ENCODE data around the gene SMC1B. TPM values are rescaled to one million over a fixed set of nuclear protein-coding genes. Genes with fewer than 3 reads are reported as not detected.
A peak's percentile ranks its signal among the peaks of the same experiment; 100 is the strongest.
"Not testable (repeated sequence)": the region's sequence is repeated elsewhere in the genome, so short reads cannot be mapped to it uniquely, and the experiment has no call there.

SMC1B gene
- total and polyA plus RNA-seq, 7 donors, result not detected

DNA sequence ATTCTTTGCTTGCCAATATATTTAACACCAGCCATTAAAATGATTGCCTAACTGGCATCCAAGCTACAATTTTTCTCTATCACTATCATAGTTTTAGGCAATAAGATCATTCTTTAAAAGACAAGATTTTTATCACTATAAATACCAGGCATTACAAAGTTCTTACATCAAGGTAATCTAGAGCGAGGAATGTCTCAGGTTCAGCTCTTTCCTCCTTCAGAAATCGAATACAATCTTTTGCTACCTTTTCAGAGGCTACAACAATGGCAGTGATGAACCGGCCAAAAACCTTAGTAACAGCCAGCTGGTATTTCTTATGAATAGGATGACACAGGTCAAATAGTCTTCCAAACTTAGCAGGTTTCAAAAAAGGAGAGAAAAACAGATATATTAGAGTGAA lies 23.9 kb downstream of the SMC1B start:
- H3K27ac ChIP-seq, result no peak overlapping the region
- TF ChIP-seq, protein P1, sequence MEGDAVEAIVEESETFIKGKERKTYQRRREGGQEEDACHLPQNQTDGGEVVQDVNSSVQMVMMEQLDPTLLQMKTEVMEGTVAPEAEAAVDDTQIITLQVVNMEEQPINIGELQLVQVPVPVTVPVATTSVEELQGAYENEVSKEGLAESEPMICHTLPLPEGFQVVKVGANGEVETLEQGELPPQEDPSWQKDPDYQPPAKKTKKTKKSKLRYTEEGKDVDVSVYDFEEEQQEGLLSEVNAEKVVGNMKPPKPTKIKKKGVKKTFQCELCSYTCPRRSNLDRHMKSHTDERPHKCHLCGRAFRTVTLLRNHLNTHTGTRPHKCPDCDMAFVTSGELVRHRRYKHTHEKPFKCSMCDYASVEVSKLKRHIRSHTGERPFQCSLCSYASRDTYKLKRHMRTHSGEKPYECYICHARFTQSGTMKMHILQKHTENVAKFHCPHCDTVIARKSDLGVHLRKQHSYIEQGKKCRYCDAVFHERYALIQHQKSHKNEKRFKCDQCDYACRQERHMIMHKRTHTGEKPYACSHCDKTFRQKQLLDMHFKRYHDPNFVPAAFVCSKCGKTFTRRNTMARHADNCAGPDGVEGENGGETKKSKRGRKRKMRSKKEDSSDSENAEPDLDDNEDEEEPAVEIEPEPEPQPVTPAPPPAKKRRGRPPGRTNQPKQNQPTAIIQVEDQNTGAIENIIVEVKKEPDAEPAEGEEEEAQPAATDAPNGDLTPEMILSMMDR (IDR thresholded peaks at IDR 0.05), result no peak
- no peaks in the 10 kb centered on the region for H3K4me1 ChIP-seq
- ATAC-seq (no peak), DNase-seq (no peak)
- intact Hi-C loops (cut with DNase I), result no loop called here
- 81 to 88% (median 84%) methylated on average over 3 of the region's 3 CpGs for WGBS, 3 donors
- no peak overlapping the region for H3K4me3 ChIP-seq
- H3K27me3 ChIP-seq (ENCODE audit: insufficient read depth in 3 of 3, low read length in 2 of 3), result no peaks in the 10 kb centered on the region
- no peaks in the 10 kb centered on the region for H3K9me3 ChIP-seq
- H3K36me3 ChIP-seq (ENCODE audit: insufficient read depth in 1 of 2, low read depth in 1 of 2), result no peaks in the 10 kb centered on the region

DNA sequence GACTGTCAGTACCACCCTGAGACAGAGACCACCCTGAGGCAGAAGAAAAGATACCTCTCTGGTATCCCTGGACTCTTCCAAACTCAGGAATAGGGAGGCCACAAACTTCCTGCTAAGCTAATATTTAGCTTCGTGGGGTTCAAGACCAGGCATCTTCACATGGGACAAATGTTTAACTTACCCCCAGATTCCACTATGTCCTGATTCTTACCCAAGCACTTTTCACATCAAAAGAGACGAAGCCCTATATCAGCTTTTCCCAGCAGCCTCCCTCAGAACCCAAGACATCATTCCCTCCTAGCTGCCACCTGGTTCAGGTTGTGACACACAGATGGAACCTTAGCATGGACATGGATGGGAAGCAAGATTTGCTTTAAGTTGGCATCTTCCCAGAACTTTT lies 32.1 kb downstream of the SMC1B start:
- WGBS, 3 donors, result 88 to 94% (median 88%) methylated on average over 2 of the region's 2 CpGs
- intact Hi-C loops (cut with DNase I), result no loop called here

DNA sequence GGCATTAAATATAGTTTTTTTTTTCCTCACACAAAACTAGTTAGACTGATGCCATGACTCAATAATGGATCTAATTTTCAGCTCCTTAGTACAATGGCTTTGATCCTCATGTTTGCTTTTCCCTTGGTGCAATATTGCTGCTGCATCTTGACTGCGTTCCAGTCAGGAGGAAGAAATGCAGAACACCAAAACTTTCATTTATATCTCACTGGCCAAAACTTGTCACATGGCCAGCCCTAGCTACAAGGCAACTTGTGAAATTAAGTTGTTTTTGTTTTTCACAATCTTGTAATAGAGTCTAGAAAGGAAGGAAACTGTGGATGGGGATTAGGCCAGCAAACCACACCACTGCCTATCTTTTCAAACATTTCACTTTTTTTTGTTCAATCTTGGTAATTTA lies 36.7 kb downstream of the SMC1B start:
- 69 to 90% (median 79%) methylated on average over 1 of the region's 1 CpG for WGBS, 3 donors
- no peak overlapping the region for H3K27ac ChIP-seq
- TF ChIP-seq, protein P1 (IDR thresholded peaks at IDR 0.05), result no peak
- DNase-seq (peak in 1 of 2 donors; percentile 19), ATAC-seq (no peak)
- no peaks in the 10 kb centered on the region for H3K27me3 ChIP-seq (ENCODE audit: insufficient read depth in 3 of 3, low read length in 2 of 3)
- no peaks in the 10 kb centered on the region for H3K9me3 ChIP-seq
- intact Hi-C loops (cut with DNase I), result no loop called here
- H3K4me3 ChIP-seq, result no peak overlapping the region
- H3K4me1 ChIP-seq, result no peaks in the 10 kb centered on the region
- no peaks in the 10 kb centered on the region for H3K36me3 ChIP-seq (ENCODE audit: insufficient read depth in 1 of 2, low read depth in 1 of 2)

More for the DNA sequence above, 32.1 kb downstream of the SMC1B start:
- DNase-seq (no peak), ATAC-seq (no peak)
- Histone ChIP-seq H3K27me3 (ENCODE audit: insufficient read depth in 3 of 3, low read length in 2 of 3) (no peaks in the 10 kb centered on the region), H3K9me3 (no peaks in the 10 kb centered on the region), H3K4me1 (no peaks in the 10 kb centered on the region), H3K27ac (no peak overlapping the region), H3K36me3 (ENCODE audit: insufficient read depth in 1 of 2, low read depth in 1 of 2) (no peaks in the 10 kb centered on the region), H3K4me3 (no peak overlapping the region)
- TF ChIP-seq, protein P1 (IDR thresholded peaks at IDR 0.05), result no peak

DNA sequence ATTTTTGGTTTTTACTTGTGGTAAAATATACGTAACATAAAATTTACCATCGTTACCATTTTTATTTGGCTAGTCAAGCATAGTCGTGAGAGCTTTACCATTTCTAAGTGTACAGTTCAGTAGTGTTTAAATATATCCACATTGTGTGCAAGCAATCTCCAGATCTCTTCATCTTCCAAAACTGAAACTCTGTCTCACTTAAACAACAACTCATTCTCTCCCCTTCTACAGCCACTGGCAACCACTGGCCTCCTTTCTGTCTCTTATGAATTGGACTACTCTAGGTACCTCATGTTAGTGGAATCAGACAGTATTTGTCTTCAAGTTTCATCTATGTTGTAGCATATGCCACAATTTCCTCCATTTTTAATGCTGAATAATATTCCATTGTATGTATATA lies 37.4 kb downstream of the SMC1B start:
- no peaks in the 10 kb centered on the region for H3K27me3 ChIP-seq (ENCODE audit: insufficient read depth in 3 of 3, low read length in 2 of 3)
- H3K27ac ChIP-seq, result no peak overlapping the region
- H3K4me1 ChIP-seq, result no peaks in the 10 kb centered on the region
- TF ChIP-seq, protein P1 (IDR thresholded peaks at IDR 0.05), result no peak
- intact Hi-C loops (cut with DNase I), result no loop called here
- H3K4me3 ChIP-seq, result no peak overlapping the region
- no peaks in the 10 kb centered on the region for H3K36me3 ChIP-seq (ENCODE audit: insufficient read depth in 1 of 2, low read depth in 1 of 2)
- ATAC-seq (no peak), DNase-seq (no peak)
- 75 to 94% (median 93%) methylated on average over 3 of the region's 3 CpGs for WGBS, 3 donors
- H3K9me3 ChIP-seq, result no peaks in the 10 kb centered on the region

DNA sequence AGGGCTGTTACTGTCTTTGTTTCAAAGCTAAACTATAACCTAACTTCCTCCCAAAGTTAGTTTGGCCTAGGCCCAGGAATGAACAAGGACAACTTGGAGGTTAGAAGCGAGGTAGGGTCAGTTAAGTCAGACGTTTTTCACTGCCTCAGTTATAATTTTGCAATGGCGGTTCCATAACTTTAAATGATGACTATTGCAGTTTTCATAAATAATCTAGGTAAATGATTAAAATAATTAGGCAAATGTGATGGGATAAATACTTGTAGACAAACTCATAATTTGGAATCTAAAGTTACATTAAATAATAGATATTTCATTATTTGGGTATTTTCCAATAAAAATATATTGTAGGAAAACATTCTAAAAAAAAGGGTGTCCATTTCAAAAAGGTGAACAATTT lies 39.8 kb downstream of the SMC1B start:
- 83 to 91% (median 89%) methylated on average over 3 of the region's 3 CpGs for WGBS, 3 donors
- H3K27me3 ChIP-seq (ENCODE audit: insufficient read depth in 3 of 3, low read length in 2 of 3); ATAC-seq; H3K4me1 ChIP-seq; intact Hi-C loops (cut with DNase I); H3K36me3 ChIP-seq (ENCODE audit: insufficient read depth in 1 of 2, low read depth in 1 of 2); H3K4me3 ChIP-seq; H3K27ac ChIP-seq; H3K9me3 ChIP-seq; DNase-seq: not testable (repeated sequence)
